ENCODE measurements around the gene EID2B.

DNA sequence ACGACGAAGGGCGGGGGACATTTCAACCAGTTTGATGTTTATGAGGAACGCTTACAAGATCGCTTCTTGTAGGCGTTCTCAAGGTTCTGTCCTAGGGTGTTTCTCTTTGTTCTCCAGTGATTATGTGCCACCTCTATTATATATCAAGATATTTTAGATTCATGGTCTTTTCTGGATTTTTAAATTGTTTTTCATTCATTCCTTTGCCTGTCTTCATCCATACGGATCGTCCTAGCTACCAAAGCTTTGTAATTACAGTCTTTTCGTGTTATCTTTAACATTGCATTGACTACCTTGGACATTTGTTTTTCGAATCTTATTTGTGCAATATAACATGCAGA, 7.7 kb upstream of the EID2B start:
- TF ChIP-seq, protein P1, sequence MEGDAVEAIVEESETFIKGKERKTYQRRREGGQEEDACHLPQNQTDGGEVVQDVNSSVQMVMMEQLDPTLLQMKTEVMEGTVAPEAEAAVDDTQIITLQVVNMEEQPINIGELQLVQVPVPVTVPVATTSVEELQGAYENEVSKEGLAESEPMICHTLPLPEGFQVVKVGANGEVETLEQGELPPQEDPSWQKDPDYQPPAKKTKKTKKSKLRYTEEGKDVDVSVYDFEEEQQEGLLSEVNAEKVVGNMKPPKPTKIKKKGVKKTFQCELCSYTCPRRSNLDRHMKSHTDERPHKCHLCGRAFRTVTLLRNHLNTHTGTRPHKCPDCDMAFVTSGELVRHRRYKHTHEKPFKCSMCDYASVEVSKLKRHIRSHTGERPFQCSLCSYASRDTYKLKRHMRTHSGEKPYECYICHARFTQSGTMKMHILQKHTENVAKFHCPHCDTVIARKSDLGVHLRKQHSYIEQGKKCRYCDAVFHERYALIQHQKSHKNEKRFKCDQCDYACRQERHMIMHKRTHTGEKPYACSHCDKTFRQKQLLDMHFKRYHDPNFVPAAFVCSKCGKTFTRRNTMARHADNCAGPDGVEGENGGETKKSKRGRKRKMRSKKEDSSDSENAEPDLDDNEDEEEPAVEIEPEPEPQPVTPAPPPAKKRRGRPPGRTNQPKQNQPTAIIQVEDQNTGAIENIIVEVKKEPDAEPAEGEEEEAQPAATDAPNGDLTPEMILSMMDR (IDR thresholded peaks at IDR 0.05), result no peak
- no peak for TF ChIP-seq EP300 (IDR thresholded peaks at IDR 0.05)

Data from ovary (tissue), 3 donors.